Endothelial cell of umbilical vein (primary cell): Measurements from ENCODE around the gene TMPRSS13. TPM values are rescaled to one million over a fixed set of nuclear protein-coding genes. Genes with fewer than 3 reads are reported as not detected.

Experiments
- BruUV-seq: library from RNA; stranded (reverse); fragments of 400-500 nt; replicated peaks from 2 replicates; lab custom pipeline; 2021; lab: Mats Ljungman, UMichigan
- CTCF ChIA-PET: fragments of 300-600, 350-600 bp; sonication (Branson Sonifier 250); formaldehyde crosslinking; loops from one replicate; lab custom pipeline; 2021; ENCODE audit warnings: antibody characterized with exemption, inconsistent platforms; lab: Charles Lee
- POLR2A ChIA-PET: fragments of 300-600, 350-600 bp; sonication (Branson Sonifier 250); formaldehyde crosslinking; loops from one replicate; lab custom pipeline; 2021; ENCODE audit warnings: antibody characterized with exemption, inconsistent platforms; lab: Charles Lee
- DNase-seq: peaks from one replicate; pipeline ENCODE4 v3.0.0-alpha.2; 2011; ENCODE audit warnings: low read depth, low spot score
- FAIRE-seq: peaks from 2 replicates; lab custom pipeline; 2011; peaks lifted over from hg19 to GRCh38; lab: Jason Lieb, UNC
- H2AFZ ChIP-seq: 2 replicates; pipeline ENCODE4 v1.6.0; 2012; ENCODE audit warnings: low read depth, low read length, control low read depth, inconsistent platforms
- H3K27ac ChIP-seq: 2 replicates; pipeline ENCODE4 v1.5.1; 2011; ENCODE audit warnings: low read depth, mild to moderate bottlenecking, control low read depth, low read length, moderate library complexity; ENCODE audit not compliant: insufficient read depth
- H3K27me3 ChIP-seq, 2 experiments: 2 replicates each; pipeline versions ENCODE4 v1.6.0 to v1.6.1; 2011; ENCODE audit warnings: low read length in 2 of 2, mixed read lengths in 1 of 2; ENCODE audit not compliant: control insufficient read depth in 2 of 2, insufficient read depth in 2 of 2
- H3K36me3 ChIP-seq, 2 experiments: 2 replicates in 1 of 2; 3 replicates in 1 of 2; pipeline ENCODE4 v1.5.1; 2011; ENCODE audit warnings: low read length in 2 of 2, mild to moderate bottlenecking in 1 of 2, moderate library complexity in 1 of 2; ENCODE audit not compliant: control insufficient read depth in 2 of 2, insufficient read depth in 2 of 2; ENCODE audit errors: extremely low read depth in 1 of 2
- H3K4me1 ChIP-seq: 3 replicates; pipeline ENCODE4 v1.5.1; 2011; ENCODE audit warnings: mild to moderate bottlenecking, low read length; ENCODE audit not compliant: control insufficient read depth, insufficient read depth; ENCODE audit errors: extremely low read depth
- H3K4me2 ChIP-seq: 2 replicates; pipeline ENCODE4 v1.6.1; 2011; ENCODE audit warnings: low read length, control low read depth, mixed read lengths; ENCODE audit not compliant: insufficient read depth
- H3K4me3 ChIP-seq, 3 experiments: fragments of 200-600 bp in 1 of 3; sonication (generic), shearing (Covaris generic) in 1 of 3; replicated peaks in 1 of 3; 2 replicates each; pipeline ENCODE4 v1.5.1; 2011 to 2016; ENCODE audit warnings: control low read depth in 3 of 3, low read length in 3 of 3, mild to moderate bottlenecking in 2 of 3, inconsistent platforms in 1 of 3, low read depth in 1 of 3, moderate library complexity in 1 of 3; ENCODE audit not compliant: insufficient read depth in 1 of 3
- H3K79me2 ChIP-seq: 2 replicates; pipeline ENCODE4 v1.6.0; 2012; ENCODE audit warnings: low read length, inconsistent platforms; ENCODE audit not compliant: control insufficient read depth, insufficient read depth
- H3K9ac ChIP-seq: replicated peaks from 2 replicates; pipeline ENCODE3; 2011; ENCODE audit warnings: low read length, control low read depth; ENCODE audit not compliant: insufficient read depth; ENCODE audit errors: extremely low read depth
- H3K9me1 ChIP-seq: replicated peaks from 3 replicates; pipeline ENCODE4 v1.6.0; 2011; ENCODE audit warnings: mild to moderate bottlenecking, low read length; ENCODE audit not compliant: control insufficient read depth, insufficient read depth; ENCODE audit errors: extremely low read depth
- H3K9me3 ChIP-seq: replicated peaks from 2 replicates; pipeline ENCODE4 v1.5.1; 2012; ENCODE audit warnings: low read length, inconsistent platforms; ENCODE audit not compliant: control insufficient read depth, insufficient read depth
- H4K20me1 ChIP-seq: replicated peaks from 2 replicates; pipeline ENCODE3; 2011; ENCODE audit warnings: mild to moderate bottlenecking, low read length; ENCODE audit not compliant: control insufficient read depth, insufficient read depth; ENCODE audit errors: extremely low read depth
- EZH2 ChIP-seq: IDR thresholded peaks from 2 replicates; pipeline ENCODE4 v1.6.1; 2012; ENCODE audit warnings: borderline replicate concordance, low read depth, mild to moderate bottlenecking, moderate library complexity, low read length, inconsistent platforms; ENCODE audit not compliant: severe bottlenecking
- FOS ChIP-seq: IDR thresholded peaks from 2 replicates; pipeline ENCODE4 v1.6.1; 2011; ENCODE audit warnings: mild to moderate bottlenecking, low read length, moderate library complexity, borderline replicate concordance; ENCODE audit not compliant: insufficient read depth
- GATA2 ChIP-seq: IDR thresholded peaks from 2 replicates; pipeline ENCODE4 v1.7.0; 2011; ENCODE audit warnings: low read depth, mild to moderate bottlenecking, moderate library complexity, mixed read lengths, low read length; ENCODE audit not compliant: insufficient read length, insufficient read depth
- JUN ChIP-seq: IDR thresholded peaks from 2 replicates; pipeline ENCODE4 v1.6.1; 2011; ENCODE audit warnings: borderline replicate concordance, low read depth; ENCODE audit not compliant: insufficient read length, insufficient read depth
- MYC ChIP-seq: IDR thresholded peaks from one replicate; pipeline ENCODE4 v1.6.1; 2011; ENCODE audit warnings: mild to moderate bottlenecking, low read depth, low read length
- POLR2A ChIP-seq: IDR thresholded peaks from 2 replicates; pipeline ENCODE4 v1.6.1; 2012; ENCODE audit warnings: low read depth, mild to moderate bottlenecking, control low read depth, low read length
- POLR2AphosphoS5 ChIP-seq: IDR thresholded peaks from 2 replicates; pipeline ENCODE4 v1.6.1; 2012; ENCODE audit warnings: low read depth, mild to moderate bottlenecking, control low read depth, low read length, moderate library complexity; ENCODE audit not compliant: insufficient read depth
- dilution Hi-C: fragments of 300-500 bp; cut with MboI; formaldehyde crosslinking; loops from one replicate; pipeline ENCODE4 v1.15.0; 2019; ENCODE audit warnings: low sequenced_read_pairs; ENCODE audit not compliant: extremely low pct_ligation_motif_present
- intact Hi-C: fragments of 100-400 bp; cut with micrococcal nuclease; formaldehyde crosslinking; loops from one replicate; pipeline ENCODE4 v1.10.0; 2022
- polyA plus RNA-seq, 4 experiments: library from polyadenylated mRNA; depleted of rRNA in 3 of 4; stranded (reverse) in 3 of 4; unstranded in 1 of 4; fragments of >200 nt; gene quantifications; 2 replicates each; pipeline versions ENCODE4 v1.2.1 to v1.2.3, GENCODE V29; 2011 to 2012; ENCODE audit warnings: missing spikeins in 1 of 4
- total RNA-seq: library from RNA; stranded (reverse); gene quantifications from 2 replicates; pipeline ENCODE4 v1.2.3, GENCODE V29; 2021
- TF ChIP-seq, protein P1 (sequence below), 2 donors: IDR thresholded peaks; 1 replicate in 1 of 2; 2 replicates in 1 of 2; pipeline ENCODE4 v1.5.1; 2011; ENCODE audit warnings: low read length in 2 of 2, mild to moderate bottlenecking in 2 of 2, moderate library complexity in 2 of 2, control low read depth in 1 of 2, inconsistent platforms in 1 of 2, low read depth in 1 of 2; ENCODE audit not compliant: insufficient read depth in 1 of 2; ENCODE audit errors: extremely low read depth in 1 of 2
- TF ChIP-seq, protein P2 (sequence below): IDR thresholded peaks from 2 replicates; pipeline ENCODE4 v1.6.1; 2011; ENCODE audit not compliant: insufficient read depth, insufficient read length

Gene TMPRSS13
- total and polyA plus RNA-seq, 2 donors (not counting 3 experiments of a cell fraction or from before 2014, with no cell fraction given) = 0.22 to 0.46 TPM

DNA sequence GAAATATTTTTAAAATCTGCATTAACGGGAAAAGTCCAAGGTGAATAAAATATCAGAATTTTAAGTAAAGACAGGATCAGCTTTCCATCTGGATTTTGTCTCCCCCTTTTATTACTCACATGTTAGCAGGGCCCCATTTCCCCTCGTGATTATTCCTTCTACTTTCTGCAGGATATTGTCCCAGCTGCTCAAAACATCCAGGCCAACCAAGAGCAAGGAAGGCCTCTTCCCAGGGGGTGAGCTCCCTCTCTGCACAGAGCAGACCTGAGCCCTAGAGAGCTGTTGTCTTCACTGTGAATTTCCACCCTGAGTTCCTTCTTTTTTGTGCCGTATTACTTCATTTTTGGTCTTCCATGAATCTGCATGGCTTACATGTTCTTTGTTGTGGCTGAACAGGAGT lies 3.7 kb upstream of the TMPRSS13 start:
- Histone ChIP-seq H3K79me2 (no peaks in the 10 kb centered on the region), H3K4me2 (no peak overlapping the region), H3K4me1 (no peaks in the 10 kb centered on the region), H3K27me3 (peaks cover 4 to 6% of the 10 kb centered on the region in 2 experiments), H3K9ac (no peak overlapping the region), H3K9me3 (no peaks in the 10 kb centered on the region), H3K4me3 (no peak overlapping the region), H2AFZ (no peak overlapping the region), H4K20me1 (no peaks in the 10 kb centered on the region), H3K9me1 (no peaks in the 10 kb centered on the region), H3K27ac (no peak overlapping the region), H3K36me3 (no peaks in the 10 kb centered on the region)
- TF ChIP-seq, protein P1, sequence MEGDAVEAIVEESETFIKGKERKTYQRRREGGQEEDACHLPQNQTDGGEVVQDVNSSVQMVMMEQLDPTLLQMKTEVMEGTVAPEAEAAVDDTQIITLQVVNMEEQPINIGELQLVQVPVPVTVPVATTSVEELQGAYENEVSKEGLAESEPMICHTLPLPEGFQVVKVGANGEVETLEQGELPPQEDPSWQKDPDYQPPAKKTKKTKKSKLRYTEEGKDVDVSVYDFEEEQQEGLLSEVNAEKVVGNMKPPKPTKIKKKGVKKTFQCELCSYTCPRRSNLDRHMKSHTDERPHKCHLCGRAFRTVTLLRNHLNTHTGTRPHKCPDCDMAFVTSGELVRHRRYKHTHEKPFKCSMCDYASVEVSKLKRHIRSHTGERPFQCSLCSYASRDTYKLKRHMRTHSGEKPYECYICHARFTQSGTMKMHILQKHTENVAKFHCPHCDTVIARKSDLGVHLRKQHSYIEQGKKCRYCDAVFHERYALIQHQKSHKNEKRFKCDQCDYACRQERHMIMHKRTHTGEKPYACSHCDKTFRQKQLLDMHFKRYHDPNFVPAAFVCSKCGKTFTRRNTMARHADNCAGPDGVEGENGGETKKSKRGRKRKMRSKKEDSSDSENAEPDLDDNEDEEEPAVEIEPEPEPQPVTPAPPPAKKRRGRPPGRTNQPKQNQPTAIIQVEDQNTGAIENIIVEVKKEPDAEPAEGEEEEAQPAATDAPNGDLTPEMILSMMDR (IDR thresholded peaks at IDR 0.05; ENCODE audit: extremely low read depth in 1 of 2, insufficient read depth in 1 of 2, low read depth in 1 of 2, low read length in 2 of 2) = no peak
- TF ChIP-seq POLR2A (no peak), EZH2 (no peak), MYC (no peak), FOS (no peak), JUN (no peak), POLR2AphosphoS5 (no peak), GATA2 (no peak)
- TF ChIP-seq, protein P2, sequence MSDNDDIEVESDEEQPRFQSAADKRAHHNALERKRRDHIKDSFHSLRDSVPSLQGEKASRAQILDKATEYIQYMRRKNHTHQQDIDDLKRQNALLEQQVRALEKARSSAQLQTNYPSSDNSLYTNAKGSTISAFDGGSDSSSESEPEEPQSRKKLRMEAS = no peak
- no peak for DNase-seq
- dilution Hi-C loops = no loop called here
- BruUV-seq = no TSS peak
- intact Hi-C loops = no loop called here
- CTCF ChIA-PET = interaction anchor here (1.4 to 3.1 kb wide), 3 partner anchors 14 to 125 kb away, joined by 4 to 18 read pairs (median 6); no protein-coding TSS in a partner anchor
- FAIRE-seq = no peak
- POLR2A ChIA-PET = no interaction called here
